Stimulated activated CD4-positive, alpha-beta T cell treated with anti-CD3 and anti-CD28 coated beads, Interleukin-12 subunit alpha, Interleukin-12 subunit beta, amount 100 ng/mL, for 24 hours (primary cell): ENCODE measurements around the gene KRTAP10-5.
"Not testable (repeated sequence)": the region's sequence is repeated elsewhere in the genome, so short reads cannot be mapped to it uniquely, and the experiment has no call there.

Experiments
- DNase-seq, 2 experiments: peaks; one replicate each; pipeline ENCODE4 v3.0.0-alpha.2; 2020; ENCODE audit warnings: low read depth in 2 of 2

Gene KRTAP10-5

GRCh38 chr21:44571844-44572782, 8.3 kb downstream of the KRTAP10-5 start:
- no peak for DNase-seq

GRCh38 chr21:44571296-44571695, 9.1 kb downstream of the KRTAP10-5 start:
- no peak for DNase-seq

- DNase-seq = no peak
Observed at GRCh38 chr21:44569861-44570517, 10.4 kb downstream of the KRTAP10-5 start.

DNA sequence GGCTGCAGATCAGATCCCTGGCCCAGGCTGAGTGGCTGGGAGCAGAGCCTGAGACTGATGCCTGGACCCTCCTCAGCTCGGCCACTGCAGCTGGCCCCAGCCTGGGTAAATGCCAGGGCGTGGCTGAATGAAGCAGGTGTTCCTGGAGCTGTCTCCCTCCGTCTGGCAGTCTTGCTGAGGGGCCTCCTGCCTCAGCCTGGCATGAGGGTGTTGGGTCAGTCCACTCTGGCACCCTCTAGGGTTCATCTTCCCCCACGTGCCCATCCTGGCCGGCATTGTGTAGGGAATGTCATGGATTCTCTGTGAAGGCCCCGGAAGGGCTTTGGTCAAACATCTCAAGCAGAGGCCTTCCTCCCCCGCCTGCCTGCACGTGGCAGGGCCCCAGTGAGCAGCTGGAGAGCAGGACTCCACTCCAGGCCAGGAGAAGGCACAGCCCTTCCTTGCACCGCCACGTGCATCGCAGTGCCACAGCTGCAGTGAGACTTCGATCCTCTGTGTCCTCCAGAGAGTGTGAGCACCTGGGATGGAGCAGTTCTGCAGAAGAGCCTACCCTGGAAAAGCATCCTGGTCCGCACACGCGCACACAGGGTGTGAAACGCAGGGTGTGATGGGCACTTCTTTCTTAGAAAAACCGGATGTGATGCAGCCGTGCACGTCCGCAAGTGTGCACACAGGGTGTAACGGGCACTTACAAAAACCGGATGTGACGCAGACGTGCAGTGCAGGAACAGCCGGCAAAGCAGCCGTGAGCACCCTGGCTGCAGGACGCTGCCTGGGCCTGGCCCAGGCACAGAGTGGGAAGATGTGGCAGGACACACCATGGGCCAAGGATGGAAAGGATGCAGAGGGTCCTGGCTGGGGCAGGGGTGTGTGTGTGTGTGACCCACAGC, 11.5 kb downstream of the KRTAP10-5 start:
- DNase-seq = no peak

GRCh38 chr21:44568261-44568660, 12.1 kb downstream of the KRTAP10-5 start:
- DNase-seq = no peak

- no peak for DNase-seq
Observed at GRCh38 chr21:44567481-44568171, 12.8 kb downstream of the KRTAP10-5 start.

DNA sequence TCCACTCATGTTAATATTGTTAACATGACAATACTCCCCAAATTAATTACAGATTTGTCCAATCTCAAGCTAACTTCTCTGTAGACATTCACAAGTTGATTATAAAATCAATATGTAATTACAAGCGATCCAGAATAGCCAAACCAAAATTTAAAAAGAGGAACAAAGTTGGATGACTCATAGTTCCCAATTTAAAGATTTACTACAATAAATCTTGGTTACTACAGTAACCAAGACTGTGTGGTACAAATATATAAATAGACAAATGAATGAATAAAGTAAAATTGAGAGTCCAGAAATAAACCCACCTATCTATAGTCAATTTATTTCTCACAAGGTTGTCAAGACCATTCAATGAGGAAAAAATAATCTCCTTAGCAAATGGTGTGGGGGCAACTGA, 14.0 kb downstream of the KRTAP10-5 start:
- DNase-seq = no peak

GRCh38 chr21:44564886-44565598, 15.4 kb downstream of the KRTAP10-5 start:
- DNase-seq = no peak

GRCh38 chr21:44564099-44564498, 16.3 kb downstream of the KRTAP10-5 start:
- DNase-seq = no peak

DNA sequence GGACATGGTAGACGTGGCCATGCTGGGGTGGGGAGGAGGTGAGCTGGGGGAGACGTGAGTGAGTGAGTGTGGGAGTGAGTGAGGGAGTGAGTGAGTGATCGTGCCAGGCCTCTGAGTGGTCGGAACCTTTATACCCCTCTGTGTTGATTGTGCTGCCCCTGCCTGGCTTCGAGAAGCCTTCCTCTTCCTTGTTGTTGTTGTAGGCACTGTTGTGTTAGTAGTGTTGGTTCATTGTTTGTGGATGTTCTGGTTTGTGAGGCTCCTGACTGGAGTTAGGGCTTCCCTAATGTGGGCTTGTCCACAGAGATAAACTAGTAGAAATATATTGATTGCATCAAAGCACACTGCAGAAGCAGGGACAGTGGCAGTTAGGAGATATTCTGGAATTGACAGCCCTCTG, 21.7 kb downstream of the KRTAP10-5 start, which contains the start of gene KRTAP10-3:
TSS of gene KRTAP10-3 (minus strand) at position 101 of the 400 bp plus-strand sequence. CDS start at position 21, 80 bp downstream.
- DNase-seq = no peak

- not testable (repeated sequence) for DNase-seq
Observed at GRCh38 chr21:44558329-44558675, 22.1 kb downstream of the KRTAP10-5 start.

DNA sequence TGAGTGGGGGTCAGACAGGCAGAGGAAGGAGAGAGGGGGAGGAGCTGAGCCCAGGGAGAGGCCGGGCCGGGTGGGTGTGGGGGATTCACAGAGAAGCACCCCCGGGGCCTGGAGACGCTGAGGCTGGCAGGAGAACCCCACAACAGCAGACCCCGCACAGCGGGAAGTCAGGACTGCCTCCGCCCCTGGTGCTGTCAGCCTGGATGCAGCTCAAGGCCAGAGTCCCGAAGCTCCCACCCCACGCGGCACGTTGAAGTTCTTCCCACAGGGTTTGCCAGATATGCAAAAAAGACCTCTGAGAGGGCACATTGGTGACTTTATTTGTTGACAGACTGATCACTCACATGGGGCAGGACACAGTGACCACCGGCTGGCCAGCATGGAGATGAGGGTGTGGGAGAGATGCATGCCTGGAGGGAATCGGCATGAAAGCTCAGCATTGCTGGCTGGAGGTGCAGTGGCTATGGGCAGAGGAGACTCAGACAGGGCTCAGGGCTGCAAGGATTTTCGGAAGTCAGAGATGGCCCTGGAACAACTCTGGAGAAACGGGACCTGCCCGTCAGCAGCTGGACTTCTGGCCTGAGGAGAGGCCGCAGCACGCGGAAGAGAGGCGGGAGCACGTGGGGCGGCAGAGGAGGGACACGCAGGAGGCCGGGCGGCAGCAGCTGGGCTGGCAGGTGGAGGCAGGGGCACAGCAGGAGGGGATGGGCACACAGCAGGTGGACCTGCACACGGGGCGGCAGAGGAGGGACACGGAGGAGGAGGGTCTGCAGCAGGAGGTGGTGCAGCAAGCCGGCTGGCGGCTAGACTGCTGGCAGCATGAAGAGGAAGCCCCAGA, 22.7 kb downstream of the KRTAP10-5 start:
- DNase-seq = no peak

GRCh38 chr21:44556879-44557278, 23.5 kb downstream of the KRTAP10-5 start:
- DNase-seq = no peak

GRCh38 chr21:44555200-44555875, 25.1 kb downstream of the KRTAP10-5 start:
- DNase-seq = no peak

- no peak for DNase-seq
Observed at GRCh38 chr21:44552681-44553080, 27.7 kb downstream of the KRTAP10-5 start.

- DNase-seq = no peak
Observed at GRCh38 chr21:44552136-44552535, 28.3 kb downstream of the KRTAP10-5 start.

- no peak for DNase-seq
Observed at GRCh38 chr21:44551340-44551961, 29.0 kb downstream of the KRTAP10-5 start, which contains the start of gene KRTAP10-2. Gene KRTAP10-2, minus strand, starts transcription at chr21:44551505. Its CDS starts 47 bp downstream, at chr21:44551458.

GRCh38 chr21:44550807-44551206, 29.6 kb downstream of the KRTAP10-5 start:
- DNase-seq = no peak

- not testable (repeated sequence) for DNase-seq
Observed at GRCh38 chr21:44550285-44550684, 30.1 kb downstream of the KRTAP10-5 start.
